Hepatocyte (in vitro differentiated cells): ENCODE data around the gene PASD1.

Experiments
- EZH2phosphoT487 ChIP-seq: fragments of 200-600 bp; sonication (generic); IDR thresholded peaks from one replicate; pipeline ENCODE4 v1.6.1; 2018; ENCODE audit warnings: antibody characterized with exemption, mild to moderate bottlenecking, low read depth, moderate library complexity; ENCODE audit not compliant: unreplicated experiment, severe bottlenecking
- TF ChIP-seq, protein P1 (sequence below): fragments of 200-600 bp; sonication (generic); IDR thresholded peaks from 2 replicates; pipeline ENCODE4 v1.5.1; 2016; ENCODE audit warnings: antibody characterized with exemption, mild to moderate bottlenecking; ENCODE audit not compliant: poor library complexity

DNA sequence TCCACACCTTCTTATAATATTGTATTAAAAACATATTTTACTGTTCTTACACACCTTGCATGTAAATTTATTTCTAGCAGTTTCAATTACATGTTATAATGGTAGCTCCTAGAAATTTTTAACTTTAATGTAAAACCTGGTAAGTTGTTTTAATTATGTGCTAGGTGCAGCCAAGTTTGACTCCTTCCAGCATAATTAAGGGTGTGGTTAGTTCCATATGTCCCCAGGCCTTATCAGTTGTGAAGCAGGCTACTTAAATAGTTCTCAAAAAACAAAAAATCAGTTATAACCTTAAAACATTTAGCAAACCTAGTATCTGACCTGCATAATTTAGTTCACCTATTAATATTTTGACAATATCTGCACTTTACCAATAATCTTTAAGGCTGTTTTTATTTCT lies 26.9 kb upstream of the PASD1 start:
- TF ChIP-seq, protein P1, sequence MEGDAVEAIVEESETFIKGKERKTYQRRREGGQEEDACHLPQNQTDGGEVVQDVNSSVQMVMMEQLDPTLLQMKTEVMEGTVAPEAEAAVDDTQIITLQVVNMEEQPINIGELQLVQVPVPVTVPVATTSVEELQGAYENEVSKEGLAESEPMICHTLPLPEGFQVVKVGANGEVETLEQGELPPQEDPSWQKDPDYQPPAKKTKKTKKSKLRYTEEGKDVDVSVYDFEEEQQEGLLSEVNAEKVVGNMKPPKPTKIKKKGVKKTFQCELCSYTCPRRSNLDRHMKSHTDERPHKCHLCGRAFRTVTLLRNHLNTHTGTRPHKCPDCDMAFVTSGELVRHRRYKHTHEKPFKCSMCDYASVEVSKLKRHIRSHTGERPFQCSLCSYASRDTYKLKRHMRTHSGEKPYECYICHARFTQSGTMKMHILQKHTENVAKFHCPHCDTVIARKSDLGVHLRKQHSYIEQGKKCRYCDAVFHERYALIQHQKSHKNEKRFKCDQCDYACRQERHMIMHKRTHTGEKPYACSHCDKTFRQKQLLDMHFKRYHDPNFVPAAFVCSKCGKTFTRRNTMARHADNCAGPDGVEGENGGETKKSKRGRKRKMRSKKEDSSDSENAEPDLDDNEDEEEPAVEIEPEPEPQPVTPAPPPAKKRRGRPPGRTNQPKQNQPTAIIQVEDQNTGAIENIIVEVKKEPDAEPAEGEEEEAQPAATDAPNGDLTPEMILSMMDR = no peak
- no peak for TF ChIP-seq EZH2phosphoT487
